Measurements from ENCODE around the gene NKX2-3. TPM values are rescaled to one million over a fixed set of nuclear protein-coding genes. Genes with fewer than 3 reads are reported as not detected.
A peak's percentile ranks its signal among the peaks of the same experiment; 100 is the strongest.

Gene NKX2-3
- total RNA-seq, 3 donors from 2014 or later, result 4.9 to 38.5 (median 11.0) TPM

- no peak for ATAC-seq
- no peaks in the 10 kb centered on the region for H3K9me3 ChIP-seq
- intact Hi-C loops (cut with DNase I, micrococcal nuclease), result no loop called here
- DNase-seq, result no peak
- no peak overlapping the region for H3K4me3 ChIP-seq
- peaks cover 17% of the 10 kb centered on the region for H3K4me1 ChIP-seq (ENCODE audit: low read depth)
- TF ChIP-seq, protein P1, sequence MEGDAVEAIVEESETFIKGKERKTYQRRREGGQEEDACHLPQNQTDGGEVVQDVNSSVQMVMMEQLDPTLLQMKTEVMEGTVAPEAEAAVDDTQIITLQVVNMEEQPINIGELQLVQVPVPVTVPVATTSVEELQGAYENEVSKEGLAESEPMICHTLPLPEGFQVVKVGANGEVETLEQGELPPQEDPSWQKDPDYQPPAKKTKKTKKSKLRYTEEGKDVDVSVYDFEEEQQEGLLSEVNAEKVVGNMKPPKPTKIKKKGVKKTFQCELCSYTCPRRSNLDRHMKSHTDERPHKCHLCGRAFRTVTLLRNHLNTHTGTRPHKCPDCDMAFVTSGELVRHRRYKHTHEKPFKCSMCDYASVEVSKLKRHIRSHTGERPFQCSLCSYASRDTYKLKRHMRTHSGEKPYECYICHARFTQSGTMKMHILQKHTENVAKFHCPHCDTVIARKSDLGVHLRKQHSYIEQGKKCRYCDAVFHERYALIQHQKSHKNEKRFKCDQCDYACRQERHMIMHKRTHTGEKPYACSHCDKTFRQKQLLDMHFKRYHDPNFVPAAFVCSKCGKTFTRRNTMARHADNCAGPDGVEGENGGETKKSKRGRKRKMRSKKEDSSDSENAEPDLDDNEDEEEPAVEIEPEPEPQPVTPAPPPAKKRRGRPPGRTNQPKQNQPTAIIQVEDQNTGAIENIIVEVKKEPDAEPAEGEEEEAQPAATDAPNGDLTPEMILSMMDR (IDR thresholded peaks at IDR 0.05), result no peak
- no peaks in the 10 kb centered on the region for H3K36me3 ChIP-seq (ENCODE audit: low read depth)
Measured at GRCh38 chr10:99531026-99531695, 1.6 kb upstream of the NKX2-3 start.

- Histone ChIP-seq H3K4me1 (ENCODE audit: low read depth) (peaks cover 24% of the 10 kb centered on the region), H3K4me3 (peak overlapping the region; percentile 2), H3K9me3 (no peaks in the 10 kb centered on the region), H3K36me3 (ENCODE audit: low read depth) (no peaks in the 10 kb centered on the region)
- TF ChIP-seq, protein P1 (IDR thresholded peaks at IDR 0.05), result no peak
- intact Hi-C loops (cut with DNase I, micrococcal nuclease), result no loop called here
- ATAC-seq (no peak), DNase-seq (no peak)
Measured at GRCh38 chr10:99531696-99532593, 797 bp upstream of the NKX2-3 start.

DNA sequence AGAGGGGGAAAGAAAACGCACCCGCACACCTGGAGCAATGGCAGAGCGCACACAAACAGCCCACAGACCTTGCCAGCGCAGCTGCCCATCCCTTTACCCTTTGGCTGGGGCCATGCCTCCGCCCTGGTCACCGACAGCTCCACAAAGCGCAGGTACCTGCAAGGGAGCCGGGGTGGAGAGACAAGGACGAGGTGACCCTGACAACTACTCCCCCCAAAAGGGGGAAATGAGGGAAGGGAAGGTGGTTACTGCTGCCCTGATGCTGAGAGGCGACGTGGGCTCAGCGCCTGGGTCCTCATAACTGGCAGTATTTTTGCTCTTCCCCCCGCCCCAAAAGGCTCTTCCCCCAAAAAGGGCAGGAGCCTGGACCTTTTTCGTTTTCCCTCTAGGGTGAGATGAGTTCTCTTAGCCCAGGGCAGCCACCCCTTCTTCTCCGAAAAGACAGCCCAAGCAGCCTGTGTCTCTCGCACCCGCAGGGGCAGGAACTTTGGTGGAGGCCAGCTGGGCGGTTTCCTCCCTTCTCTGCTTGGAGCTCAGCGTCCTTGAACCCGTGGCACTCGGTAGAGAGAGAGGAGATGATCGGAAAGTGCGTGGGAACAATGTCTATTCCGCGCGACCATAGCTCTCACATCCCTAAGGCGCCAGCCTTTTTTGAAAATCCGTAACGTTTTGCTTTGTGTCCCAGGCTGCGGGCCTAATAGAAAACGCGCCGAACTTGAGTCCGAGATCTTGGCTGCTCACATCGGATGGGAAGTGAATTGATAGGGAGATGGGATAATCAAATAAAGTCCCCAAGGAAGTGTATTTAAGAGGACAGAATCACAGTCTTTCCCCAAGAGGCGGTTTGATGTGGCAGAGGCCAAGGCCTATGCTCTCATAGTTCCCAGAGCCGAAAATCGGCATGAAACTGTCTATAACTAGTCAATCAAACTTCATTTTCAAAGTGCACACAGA is 1.0 kb downstream of the NKX2-3 start:
- peak overlapping the region; percentile 15 for H3K4me3 ChIP-seq
- TF ChIP-seq, protein P1 (IDR thresholded peaks at IDR 0.05), result no peak
- H3K9me3 ChIP-seq, result no peaks in the 10 kb centered on the region
- peaks cover 29% of the 10 kb centered on the region for H3K4me1 ChIP-seq (ENCODE audit: low read depth)
- DNase-seq (no peak), ATAC-seq (no peak)
- no peaks in the 10 kb centered on the region for H3K36me3 ChIP-seq (ENCODE audit: low read depth)
- intact Hi-C loops (cut with DNase I, micrococcal nuclease), result no loop called here

DNA sequence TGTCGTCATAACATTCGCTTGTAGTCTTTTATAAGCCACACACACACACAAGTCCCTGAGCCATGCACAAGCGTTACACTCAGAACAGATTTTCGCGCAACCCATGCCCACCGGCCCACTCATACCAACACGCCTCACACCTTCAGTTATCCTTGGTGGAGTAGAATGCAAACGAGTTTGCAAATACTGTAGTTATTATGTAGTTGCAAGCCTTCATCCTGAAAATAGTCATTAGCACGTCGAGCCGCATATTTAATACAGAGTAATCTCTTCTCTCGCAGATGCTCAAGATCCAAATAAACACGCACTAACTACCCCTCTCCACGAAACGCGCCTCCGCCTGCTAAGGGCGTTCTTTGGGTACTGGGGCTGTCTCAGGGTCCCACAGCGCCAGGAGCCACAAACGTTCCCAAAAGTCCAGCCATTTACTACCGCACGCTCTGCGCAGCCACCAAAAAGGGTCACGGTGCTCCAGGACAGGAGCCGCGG is 1.8 kb downstream of the NKX2-3 start:
- intact Hi-C loops (cut with DNase I, micrococcal nuclease), result no loop called here
- H3K36me3 ChIP-seq (ENCODE audit: low read depth), result no peaks in the 10 kb centered on the region
- H3K4me1 ChIP-seq (ENCODE audit: low read depth), result peaks cover 29% of the 10 kb centered on the region
- no peaks in the 10 kb centered on the region for H3K9me3 ChIP-seq
- TF ChIP-seq, protein P1 (IDR thresholded peaks at IDR 0.05), result no peak
- H3K4me3 ChIP-seq, result peak overlapping the region; percentile 3
- ATAC-seq (no peak), DNase-seq (no peak)

Data from mucosa of descending colon (tissue), 3 donors.